Measurements from ENCODE around the gene USP50.
A peak's percentile ranks its signal among the peaks of the same experiment; 100 is the strongest.
"Not testable (repeated sequence)": the region's sequence is repeated elsewhere in the genome, so short reads cannot be mapped to it uniquely, and the experiment has no call there.

USP50 gene

DNA sequence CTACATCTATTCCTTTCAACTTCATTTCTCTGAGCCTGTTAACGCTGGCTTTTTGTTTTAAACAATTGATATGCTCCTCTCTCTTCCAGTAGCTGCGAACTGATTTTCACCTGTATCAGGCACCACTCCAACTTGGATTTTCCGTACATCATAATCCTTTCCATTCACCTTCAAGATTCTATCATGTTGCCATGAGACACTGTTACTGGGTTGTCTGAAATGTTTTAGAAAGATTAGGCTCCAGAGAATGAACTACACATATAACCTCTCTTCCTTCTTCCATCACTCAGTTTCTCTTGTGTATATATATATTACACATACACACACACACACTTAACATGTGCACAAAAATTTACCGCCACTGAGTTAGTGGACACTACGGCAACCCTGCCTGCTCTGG is at the start of gene USP50:
Gene USP50, minus strand, starts transcription at position 101 of the 400 bp plus-strand sequence. CDS start 141 bp downstream, outside the sequence.
- FAIRE-seq = no peak

DNA sequence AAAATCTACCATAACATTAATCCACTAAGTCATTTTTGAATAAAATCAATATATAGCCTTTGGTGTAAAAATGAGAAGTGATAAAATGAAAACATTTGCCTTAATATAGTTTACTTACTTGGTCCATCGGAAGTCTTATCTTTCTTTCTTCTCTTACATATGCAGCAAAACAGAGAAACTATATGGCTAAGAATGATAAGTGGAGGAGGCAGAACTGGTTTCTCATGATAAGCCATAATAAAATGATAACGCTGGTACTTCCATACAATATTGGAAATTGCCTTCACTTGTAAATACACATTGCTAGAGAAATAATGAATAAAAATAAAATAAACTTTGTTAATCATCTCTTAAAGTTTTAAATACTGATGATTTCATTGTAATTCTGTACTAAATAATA is 47.8 kb upstream of the USP50 start:
- peak; percentile 84 for FAIRE-seq

DNA sequence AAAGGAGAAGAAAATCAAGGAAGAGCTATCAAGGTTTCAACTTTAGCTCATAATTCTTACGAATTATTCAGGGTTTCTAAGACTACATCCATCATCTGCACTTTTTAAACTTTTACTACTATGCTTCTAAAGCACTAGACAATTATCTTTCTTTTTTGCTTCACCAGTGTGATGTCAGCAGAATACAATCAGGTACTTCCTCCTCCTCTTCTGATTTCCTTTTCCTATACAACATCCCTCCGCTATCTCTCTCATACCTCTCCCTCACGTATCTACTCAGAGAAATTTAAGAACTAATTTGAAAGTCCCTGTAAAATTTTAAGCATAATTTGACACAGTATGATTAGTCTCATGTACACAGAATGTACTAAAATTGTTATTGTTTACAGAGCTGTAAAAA is 47.3 kb upstream of the USP50 start:
- no peak for FAIRE-seq

DNA sequence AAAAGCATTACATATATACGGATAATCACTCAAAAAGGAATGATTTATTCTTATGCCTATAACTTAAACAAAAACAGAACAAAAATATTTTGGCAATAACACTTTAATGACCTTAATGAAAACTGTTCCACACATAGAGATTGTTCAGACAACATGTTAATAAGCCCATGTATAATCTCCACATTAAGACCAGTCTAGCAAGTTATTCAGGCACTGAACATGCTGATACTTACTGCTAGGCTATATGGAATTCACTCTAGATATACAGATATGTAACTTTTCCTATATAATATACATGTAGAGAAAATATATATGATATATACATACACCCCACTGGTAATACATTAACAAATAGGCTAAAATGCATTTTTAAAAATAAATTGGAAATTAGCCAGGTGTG is 43.8 kb upstream of the USP50 start:
- FAIRE-seq = no peak

DNA sequence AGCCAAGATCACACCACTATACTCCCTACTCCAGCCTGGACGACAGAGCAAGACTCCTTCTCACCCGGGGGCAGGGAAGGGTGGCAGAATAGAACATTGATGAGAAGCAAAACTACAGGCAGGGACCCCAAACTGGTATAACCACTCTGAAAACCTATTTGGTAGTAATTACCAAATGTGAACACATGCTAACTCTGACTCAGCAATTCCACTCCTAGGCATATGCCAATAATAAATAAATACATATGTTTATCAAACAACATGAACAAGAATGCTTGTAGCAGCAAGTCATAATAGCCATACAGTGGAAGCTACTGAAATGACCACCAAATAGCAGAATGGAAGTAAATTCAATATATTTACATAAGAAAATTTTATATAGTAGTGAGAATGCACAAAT is 31.0 kb upstream of the USP50 start:
- FAIRE-seq = no peak

DNA sequence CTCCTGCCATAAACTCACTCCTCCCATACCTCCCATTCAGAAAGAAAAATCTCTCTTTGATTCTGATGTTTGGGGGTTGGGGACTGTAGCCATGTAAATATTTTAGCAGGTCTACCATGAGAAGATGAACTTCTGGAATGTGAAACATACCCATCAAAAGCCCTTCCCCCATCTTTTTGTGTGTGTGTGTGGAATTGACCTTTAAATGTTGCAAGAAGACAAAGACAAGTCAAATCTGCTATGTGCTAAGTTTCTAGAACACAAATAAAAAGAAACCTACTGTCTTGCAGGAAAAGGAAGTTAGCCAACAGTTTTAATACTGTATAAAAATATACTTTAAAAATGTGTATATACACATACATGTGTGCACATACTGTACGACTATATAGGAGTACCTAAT is 29.7 kb upstream of the USP50 start:
- no peak for FAIRE-seq

DNA sequence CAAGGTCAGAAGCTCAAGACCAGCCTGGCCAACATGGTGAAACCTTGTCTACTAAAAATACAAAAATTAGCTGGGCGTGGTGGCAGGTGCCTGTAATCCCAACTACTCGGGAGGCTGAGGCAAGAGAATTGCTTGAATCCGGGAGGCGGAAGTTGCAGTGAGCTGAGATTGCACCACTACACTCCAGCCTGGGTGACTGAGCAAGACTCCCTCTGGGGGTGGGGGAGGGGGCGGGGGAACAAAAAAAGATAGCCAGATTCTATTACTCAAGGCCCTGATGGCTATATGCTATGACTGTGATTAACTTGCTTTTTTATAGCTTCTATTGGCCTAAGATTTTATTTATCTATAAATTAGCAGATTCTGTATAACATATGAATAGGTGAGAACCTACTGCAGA is 27.4 kb upstream of the USP50 start:
- FAIRE-seq = not testable (repeated sequence)

DNA sequence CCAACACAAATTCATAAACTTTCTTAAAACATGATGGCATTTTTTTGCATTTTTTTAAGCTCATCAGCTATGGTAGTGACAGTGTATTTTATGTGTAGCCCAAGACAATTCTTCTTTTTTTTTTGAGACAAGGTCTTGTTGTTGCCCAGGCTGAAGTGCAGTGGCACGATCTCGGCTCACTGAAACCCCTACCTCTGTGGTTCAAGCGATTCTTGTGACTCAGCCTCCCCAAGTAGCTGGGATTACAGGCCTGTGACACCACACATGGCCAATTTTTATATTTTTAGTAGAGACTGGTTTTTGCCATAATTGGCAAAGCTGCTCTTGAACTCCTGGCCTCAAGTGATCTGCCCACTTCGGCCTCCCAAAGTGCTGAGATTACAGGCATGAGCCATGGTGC is 17.3 kb upstream of the USP50 start:
- FAIRE-seq = no peak

DNA sequence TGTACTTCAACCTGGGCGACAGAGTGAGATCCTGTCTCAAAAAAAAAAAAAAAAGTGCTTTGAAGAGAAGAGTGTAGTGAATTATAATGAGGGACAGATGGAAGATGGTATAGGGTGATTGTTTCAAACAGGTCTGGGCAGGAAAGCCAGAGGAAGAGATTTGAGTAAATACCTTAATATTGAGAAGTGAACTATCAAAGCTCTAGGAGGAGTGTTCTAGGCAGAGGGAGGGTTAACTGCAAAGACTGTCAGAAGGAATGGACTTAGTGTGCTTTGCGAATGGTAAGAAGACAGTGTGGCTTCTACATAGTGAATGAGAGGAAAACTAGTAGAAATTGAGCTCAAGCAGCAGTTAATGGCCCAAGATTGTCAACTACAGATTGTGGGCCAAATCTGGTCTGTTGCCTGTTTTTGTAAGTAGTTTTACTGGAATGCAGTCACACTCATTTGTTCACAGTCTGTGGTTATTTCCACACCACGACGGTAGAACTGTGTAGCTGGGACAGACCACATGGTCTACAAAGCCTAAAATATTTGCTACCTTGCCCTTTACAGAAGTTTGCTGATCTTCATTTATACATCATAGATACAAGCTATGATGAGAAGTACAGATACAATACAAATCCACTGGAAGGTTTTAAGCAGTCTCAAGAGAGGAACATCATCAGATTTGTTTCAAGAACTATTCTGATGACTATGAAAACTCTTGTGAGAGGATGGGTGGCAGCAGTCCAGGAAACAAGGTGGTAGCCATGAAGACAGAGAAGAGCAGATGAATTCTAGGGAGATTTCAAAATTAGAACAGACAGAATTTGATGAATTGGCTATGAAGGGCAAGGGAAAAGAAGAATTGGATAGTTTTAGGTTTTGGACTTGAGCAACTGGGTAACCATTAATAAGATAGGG is 16.5 kb upstream of the USP50 start:
- FAIRE-seq = no peak

DNA sequence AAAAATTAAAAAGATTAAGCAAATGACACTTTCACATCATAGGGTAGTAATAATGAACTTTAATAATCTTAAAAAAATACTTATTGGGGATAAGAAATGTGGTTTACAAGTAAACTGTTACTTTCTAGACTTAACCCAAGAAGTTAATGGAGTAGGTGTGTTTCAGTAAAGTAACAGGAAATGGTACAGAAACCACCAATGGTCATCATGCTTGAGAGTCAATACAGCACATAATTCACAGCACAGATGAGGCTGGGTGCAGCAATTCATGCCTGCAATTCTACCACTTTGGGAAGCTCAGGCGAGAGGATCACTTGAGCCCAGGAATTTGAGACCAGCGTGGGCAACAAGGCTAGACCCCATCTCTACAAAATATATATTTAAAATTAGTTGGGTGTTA is 11.5 kb upstream of the USP50 start:
- no peak for FAIRE-seq

DNA sequence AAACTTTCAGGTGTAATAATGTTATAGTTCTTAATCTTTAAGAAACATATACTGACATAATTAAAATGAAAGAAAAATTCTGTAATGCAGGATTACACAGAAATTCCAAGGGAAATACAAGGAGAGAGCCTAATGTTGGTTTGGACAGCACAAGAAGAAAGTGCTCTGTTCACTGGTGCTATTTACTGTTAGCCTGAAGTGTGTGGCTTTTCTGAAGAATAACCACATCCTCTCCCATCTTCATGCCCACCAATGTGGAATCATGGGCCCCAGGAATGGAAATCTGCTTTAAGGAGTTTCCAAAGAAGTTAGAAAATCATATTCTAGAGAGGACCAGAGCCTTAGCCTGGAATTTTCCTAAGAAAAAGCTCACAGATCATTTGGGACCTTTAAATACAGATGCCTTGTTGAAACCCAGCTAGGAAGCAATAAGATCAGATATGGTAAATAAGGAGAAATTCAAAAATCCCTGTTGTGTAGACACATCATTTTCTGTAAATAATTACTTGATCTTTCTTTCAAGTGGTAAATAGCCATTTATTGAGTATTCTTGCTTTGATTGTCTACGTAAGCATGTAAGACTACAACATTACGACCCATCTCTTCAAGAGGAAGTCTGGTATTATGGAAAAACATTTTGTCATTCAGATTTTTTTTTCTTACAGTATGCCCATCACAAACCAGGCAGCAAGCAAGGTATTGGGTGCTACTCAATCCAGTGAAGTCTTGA is 10.3 kb upstream of the USP50 start:
- no peak for FAIRE-seq

DNA sequence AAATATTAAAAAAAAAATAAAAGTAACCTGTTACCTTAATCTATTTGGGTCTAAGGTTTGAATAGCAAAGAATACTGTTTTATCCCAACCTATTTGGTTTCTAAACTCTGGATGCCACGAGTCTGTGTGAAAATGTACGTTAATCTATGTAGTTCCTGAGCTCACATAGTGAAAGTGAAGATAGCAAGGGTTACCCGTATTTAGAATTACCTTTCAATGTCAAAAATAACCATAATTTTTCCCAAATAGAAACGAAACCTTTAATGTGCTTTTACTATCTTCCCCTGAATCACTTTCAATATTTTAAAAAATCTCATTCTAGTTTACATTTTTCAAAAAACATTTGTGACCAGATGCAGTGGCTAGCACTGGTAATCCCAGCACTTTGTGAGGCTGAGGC is 5.8 kb upstream of the USP50 start:
- no peak for FAIRE-seq

DNA sequence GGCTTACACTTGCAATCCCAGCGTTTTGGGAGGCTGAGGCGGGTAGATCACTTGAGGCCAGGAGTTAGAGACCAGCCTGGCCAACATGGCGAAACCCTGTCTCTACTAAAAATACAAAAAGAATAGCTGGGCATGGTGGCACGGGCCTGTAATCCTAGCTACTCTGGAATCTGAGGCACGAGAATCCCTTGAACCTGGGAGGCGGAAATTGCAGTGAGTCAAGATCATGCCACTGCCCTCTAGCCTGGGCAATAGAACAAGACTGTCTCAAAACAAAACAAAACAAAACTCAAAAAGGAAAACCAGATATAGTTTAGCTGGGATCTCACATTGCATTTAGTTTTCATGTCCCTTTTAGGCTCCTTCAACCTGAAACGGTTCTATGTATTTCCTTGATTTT is 2.9 kb upstream of the USP50 start:
- FAIRE-seq = no peak

DNA sequence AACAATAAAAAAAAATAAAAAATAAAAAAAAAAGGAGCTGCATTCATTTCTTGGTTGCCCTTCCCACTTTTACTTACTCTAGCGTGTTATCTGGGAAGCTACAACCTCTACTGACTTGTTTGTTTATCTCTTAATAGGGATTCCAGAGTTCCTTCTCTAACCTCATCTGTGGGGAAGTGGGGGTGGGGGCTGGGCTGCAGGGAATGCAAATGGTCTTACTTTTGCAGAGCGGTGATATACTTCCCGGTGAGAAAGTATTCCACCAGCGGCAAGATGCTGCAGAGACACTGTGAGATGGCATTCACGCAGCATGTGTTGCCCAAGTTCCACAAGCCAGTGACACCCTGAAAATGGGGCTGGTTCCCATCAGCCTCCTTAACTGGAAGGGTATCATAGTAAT is 2.1 kb downstream of the USP50 start:
- no peak for FAIRE-seq

DNA sequence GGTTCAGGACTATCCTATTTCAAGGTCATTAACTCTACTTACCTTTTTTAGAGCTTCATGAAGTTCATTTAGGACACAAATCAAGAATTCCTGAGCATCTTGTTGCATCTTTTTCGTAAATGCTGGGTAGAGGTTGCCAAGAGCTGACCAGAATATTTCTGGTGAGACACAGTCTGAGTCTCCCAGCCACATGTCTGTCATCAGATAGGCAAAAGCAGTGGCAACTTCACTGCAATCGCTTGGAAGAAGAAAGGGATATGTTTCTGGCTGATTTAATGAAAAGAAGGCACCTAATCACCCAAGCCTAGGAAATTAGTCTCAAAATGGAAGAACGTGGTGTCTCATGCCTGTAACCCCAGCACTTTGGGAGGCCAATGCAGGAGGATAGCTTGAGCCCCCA is 2.9 kb downstream of the USP50 start:
- FAIRE-seq = no peak

DNA sequence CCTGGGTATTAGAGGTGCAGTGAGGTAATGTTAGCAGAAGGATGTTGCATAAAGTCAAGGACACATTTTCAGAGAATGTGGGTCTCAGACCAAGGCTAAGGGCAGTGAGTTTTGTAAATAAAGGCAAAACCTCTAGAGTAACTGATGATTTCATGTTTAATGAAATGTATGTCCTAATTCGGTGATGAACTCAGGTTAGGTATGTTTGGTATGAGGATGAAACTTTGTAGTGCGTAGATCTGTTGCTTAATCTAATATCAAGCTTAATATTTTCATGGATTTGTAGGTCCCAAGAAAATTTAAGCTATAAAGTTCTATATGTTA is 3.6 kb downstream of the USP50 start:
- no peak for FAIRE-seq

DNA sequence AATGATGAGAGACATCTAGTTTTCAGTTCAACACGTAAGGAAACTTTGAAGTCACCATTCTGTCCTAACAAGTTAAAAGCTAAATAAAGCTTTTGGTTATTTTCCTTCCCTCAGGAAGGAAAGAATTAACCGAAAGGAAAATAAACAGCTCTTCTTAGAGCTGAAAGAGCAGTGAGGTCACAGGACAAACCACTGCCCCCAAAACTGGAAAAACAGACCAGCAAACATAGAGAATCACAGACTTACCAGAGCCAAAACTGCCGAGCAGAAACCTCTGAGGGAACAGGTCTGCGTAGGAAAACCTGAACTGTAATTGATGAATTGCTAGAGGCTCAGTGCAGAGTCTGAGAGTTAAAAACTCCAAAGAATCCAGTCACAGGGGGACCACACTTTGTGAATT is 14.7 kb downstream of the USP50 start:
- FAIRE-seq = no peak

DNA sequence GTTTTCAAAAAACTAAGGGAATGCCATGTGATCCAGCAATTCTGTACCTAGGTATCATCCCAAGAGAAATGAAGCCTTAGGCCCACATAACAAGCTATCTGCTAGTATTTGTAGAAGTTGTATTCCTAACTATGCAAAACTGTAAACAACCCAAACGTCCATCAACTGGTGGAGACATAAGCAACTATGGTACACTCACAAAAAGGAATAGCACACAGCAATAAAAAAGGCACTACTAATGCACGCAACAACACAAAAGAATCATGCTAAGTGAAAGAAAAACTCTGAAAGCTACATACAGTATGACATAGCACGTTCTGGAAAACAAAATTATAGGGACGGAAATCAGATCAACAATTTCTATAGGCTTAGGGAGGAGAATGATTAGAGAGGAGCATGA is 15.3 kb downstream of the USP50 start:
- FAIRE-seq = no peak

DNA sequence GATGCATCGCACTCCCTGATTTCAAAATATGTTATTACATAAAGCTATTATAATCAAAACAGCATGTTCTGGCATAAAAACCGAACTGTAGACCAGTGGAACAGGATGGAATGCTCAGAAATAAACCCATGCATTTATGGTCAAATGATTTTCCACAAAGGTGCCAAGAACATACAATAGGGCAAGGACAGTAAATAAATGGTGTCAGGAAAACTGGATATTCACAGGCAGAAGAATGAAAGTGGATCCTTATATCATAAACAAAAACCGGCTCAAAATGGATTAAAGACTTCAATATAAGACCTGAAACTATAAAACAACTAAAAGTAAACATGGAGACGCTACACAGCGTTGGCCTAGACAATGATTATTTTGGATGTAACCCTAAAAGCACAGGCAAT is 22.6 kb downstream of the USP50 start:
- FAIRE-seq = no peak

DNA sequence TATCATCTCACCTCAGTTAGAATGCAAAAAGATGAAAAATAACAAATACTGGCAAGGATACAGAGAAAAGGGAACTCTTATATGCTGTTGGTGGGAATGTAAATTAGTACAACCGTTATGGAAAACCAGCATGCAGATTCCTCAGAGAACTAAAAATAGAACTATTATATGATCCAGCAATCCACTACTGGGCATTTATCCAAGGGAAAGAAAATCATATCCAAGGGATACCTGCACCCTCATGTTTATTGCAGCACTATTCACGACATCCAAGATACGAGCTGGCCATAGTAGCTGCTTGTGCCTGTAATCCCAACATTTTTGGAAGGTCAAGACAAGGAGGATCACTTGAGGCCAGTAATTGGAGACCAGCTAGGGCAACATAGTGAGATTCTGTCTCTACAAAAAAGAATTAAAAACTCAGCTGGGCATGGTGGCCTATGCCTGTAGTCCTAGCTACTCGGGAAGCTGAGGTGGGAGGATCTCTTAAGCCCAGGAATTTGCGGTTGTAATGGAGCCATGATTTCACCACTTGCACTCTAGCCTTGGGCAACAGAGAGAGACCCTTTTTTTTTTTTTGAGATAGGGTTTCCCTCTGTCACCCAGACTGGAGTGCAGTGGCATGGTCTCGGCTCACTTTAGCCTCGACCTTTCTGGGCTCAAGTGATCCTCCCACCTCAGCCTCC is 26.6 kb downstream of the USP50 start:
- no peak for FAIRE-seq

DNA sequence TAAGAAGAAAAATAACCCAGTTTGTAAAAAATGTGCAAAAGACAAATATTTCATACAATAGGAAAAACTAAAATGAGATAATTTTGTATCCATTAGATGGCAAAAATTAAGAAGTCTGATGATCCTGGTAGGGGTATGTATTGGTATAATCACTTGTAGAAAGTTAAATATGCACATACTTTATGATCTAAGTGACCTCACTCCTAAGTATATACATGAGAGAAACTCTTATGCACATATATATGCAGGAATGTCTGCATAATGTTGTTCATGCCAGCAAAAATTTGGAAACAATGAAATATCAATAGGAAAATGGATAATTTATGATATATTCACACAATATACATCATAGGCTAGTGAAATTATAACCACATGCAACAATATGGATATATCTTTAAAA is 33.5 kb downstream of the USP50 start:
- no peak for FAIRE-seq

DNA sequence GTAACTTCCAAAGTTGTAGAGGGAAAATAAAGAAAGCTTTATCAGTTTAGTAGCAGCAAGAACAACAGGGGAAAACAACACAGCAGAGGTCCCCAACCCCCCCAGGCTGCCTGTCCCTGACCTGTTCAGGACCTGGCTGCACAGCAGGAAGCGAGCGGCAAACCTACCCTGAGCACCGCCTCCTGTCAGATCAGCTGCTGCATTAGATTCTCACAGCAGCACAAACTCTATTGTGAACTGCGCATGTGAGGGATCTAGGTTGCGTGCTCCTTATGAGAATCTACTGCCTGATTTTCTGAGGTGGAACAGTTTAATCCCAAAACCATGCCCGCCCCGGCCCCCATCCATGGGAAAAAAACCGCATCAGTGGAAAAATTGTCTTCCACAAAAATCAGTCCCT is 40.3 kb downstream of the USP50 start:
- no peak for FAIRE-seq

DNA sequence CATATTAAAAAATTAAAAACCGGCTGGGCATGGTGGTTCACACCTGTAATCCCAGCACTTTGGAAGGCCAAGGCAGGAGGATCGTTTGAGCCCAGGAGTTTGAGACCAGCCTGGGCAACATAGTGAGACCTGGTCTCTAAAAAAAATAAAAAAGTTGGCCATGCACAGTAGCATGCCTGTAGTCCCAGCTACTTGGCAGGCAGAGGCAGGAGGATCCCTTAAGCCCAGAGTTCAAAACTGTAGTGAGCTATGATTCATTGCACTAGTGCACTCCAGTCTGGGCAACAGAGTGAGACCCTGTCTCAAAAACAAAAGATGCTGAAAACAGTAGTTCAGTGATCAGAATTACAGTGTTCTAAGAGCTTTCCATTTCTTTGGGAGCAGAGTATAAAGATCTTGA is 40.8 kb downstream of the USP50 start:
- not testable (repeated sequence) for FAIRE-seq

DNA sequence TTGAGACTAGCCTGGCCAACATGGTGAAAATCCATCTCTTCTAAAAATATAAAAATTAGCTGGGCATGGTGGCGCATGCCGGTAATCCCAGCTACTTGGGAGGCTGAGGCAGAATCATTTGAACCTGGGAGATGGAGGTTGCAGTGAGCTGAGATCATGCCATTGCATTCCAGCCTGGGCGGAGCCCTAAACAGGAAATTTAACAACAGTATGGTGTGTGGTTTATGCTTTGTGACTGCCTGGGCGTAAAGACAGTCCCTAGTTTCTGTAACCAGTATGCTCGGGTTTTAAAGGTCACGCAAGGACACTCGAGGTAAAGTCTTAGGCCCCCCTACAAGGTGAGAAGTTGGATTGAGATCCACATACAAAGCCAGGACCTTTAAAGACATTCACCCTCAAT is 43.3 kb downstream of the USP50 start:
- FAIRE-seq = no peak

Measured in islet of Langerhans (tissue), 1 donor.